HG03103 (cell line): Measurements from ENCODE around the gene CTNNBIP1.
A peak's percentile ranks its signal among the peaks of the same experiment; 100 is the strongest.

Experiments
- ATAC-seq: cut with Tn5 transposase; IDR thresholded peaks from one replicate; pipeline ENCODE4 v1.9.1; 2021; ENCODE audit warnings: low read depth; ENCODE audit not compliant: unreplicated experiment

CTNNBIP1 gene

DNA sequence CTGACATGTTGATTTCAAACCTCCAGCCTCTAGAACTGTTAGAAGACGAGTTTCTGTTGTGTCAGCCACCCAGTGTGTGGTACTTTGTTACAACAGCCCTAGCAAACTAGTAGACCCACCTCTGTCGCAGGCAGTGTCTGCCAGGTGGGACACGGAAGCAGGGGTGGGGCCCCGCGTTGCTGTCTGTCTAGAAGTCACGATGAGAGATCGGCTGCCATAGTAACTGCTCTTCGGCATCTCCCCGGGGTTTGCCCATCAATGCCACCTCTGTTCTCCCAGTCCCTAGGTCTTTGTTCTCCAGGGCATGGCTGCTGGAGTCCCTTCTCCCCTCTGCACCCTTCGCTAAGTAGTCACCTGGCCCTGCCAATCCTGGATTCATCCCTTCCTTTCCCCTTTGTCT lies 71.1 kb downstream of the CTNNBIP1 start:
- ATAC-seq: no peak

DNA sequence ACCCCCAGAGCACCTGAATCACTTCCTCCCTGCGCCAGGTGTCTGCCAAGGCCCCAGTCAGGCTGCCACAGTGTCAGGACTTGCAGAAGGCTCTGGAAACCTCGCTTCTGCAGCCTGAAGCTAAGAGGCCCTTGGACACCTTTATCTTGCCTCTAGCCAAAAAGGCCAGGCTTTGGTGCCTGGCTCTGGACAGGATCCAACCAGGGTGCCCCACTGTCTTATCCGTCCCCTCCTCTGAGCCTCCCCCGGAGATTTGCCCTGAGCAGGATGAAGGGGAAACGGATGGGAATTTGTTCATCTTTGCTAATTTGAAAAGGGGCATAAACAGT lies 73.5 kb downstream of the CTNNBIP1 start:
- no peak for ATAC-seq

DNA sequence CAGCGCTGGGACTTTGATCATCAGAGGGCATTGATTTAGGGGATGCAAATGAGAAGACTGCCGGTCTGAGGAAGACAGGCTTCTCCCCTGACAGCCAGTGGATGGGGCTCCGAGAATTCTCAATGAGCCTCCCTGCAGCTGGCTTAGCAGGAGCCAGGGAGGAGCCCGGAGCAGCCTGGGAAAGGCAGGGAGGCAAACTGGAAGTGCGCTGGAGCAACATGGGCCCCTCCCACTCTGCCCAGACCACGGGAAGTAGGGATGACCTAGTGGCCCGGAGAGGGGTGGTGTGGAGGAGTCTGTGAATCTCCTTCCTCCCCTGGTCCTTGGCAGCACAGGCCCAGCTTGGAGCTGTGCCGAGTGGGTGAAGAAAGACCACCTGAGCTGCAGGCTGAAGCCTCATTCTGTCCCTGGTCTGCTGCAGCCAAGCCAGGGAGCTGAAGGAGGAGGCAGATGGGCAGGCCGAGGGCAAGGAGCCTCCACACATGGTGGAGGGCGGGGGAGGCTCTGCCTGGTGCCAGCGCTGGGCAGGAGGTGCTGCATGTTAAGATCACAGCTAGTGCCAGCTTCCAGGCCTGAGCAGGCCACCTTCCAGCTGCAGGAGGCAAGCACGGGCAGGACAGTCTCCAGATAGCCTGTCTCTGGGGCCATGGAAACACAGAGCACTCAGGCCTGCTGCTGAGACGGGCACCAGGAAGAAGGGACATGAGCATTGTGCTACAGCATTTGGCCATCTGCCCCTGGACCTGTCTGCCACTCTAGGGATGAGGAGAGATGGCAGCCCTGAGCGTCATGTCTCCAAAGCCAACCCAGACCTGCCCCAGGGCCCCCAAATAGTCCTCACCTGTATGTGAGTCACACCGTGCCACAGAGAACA lies 74.1 kb downstream of the CTNNBIP1 start:
- no peak for ATAC-seq

DNA sequence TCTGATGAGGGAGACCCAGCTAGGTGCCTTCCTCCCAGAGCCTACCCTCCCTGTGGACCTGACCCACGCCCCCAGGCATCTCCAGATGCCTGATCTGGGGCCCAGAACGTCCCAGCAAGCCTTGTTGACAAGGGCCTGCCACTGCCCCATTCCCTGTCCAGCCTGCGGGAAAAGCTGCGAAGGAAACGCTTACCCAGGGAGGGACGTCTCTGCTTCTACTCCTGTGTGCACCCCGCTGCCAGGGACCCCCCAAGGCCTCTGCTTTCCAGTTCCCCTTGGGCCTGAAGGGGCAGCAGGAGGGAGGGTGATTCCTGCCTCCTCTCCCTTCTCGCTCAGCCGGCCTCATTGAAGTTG lies 74.7 kb downstream of the CTNNBIP1 start:
- no peak for ATAC-seq

DNA sequence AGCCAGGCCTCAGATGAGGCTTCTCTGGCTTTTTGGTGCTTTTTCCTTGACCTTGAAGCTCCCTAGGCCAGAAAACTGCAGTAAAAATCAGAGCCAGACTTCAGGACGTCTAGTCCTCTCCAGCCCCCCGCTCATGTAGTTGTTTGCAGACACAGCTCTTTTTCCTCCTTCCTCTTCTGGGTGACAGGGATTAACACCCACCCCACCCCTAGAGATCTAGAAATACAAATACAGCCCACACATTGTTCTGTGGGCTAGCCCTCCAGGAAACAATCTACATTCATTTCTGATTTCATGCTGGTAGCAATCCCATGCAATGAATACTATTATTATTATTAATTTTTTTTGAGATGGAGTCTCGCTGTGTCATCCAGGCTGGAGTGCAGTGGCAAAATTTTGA lies 76.4 kb downstream of the CTNNBIP1 start:
- ATAC-seq: no peak

DNA sequence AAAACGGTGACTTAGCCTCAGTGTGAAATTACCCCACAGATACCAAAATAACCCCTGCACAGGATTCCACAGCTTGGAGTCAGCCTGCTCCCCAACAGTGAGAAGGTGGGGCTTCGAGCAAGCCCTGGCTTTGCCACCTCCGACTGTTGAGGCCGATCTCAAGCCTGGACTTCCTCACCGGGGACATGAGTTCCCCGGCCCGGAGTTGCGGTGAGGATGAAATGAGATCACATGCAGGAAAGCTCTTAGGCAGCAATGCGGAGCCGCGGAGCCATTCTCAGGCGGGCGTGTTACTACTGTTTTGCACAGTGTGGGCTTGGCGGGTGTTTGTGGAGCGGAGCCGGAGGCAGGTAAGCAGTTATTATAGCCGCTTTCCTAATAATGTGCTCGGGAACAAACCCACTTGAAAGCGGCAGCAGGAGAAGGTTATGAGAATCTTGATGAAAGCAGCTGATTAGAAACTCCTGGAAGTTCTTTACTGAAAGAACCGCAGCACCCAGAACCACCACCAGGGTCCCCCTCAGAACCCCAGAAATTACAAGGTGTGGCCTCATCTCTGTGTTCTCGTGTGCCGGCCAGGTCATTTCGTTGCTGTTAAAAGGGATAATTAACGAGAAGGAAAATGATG lies 82.4 kb downstream of the CTNNBIP1 start:
- ATAC-seq: no peak

DNA sequence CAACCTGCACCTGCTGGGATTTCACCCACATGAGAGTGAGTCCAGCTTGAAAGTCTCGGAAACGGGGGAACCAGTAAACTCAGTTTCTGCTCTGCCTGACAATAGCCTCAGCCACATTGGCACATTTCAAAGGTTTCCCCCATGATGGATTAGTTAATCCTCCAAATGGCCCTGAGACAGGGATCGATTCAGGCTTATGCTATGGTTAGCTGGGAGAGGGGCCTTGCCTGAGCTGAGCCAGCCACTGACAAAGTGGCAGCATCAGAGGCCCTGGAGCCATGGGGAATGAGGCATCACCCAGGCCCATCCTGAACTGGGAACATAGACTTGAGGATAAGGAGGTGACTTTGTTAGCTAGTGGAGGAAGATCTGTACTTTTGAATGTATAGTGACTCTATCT lies 83.5 kb downstream of the CTNNBIP1 start:
- ATAC-seq: no peak

DNA sequence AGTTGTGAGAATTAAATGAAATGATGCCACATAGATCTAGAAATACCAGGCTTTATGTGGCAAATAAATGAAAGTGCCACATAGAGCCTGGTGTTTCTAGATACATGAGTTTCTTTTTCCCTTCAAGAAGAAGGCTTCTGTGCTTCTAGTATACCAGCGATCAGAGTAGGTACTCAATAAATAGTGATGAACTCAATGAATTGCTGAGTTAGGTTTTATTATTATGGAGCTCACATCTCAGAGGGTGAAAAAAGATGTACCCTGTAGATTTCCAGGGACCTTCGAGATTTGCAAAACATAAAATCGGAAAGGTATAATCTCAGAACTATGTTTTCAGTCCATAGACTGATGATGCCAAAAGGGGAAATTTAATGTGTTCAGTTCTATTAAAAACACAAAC lies 84.0 kb downstream of the CTNNBIP1 start:
- ATAC-seq: no peak

DNA sequence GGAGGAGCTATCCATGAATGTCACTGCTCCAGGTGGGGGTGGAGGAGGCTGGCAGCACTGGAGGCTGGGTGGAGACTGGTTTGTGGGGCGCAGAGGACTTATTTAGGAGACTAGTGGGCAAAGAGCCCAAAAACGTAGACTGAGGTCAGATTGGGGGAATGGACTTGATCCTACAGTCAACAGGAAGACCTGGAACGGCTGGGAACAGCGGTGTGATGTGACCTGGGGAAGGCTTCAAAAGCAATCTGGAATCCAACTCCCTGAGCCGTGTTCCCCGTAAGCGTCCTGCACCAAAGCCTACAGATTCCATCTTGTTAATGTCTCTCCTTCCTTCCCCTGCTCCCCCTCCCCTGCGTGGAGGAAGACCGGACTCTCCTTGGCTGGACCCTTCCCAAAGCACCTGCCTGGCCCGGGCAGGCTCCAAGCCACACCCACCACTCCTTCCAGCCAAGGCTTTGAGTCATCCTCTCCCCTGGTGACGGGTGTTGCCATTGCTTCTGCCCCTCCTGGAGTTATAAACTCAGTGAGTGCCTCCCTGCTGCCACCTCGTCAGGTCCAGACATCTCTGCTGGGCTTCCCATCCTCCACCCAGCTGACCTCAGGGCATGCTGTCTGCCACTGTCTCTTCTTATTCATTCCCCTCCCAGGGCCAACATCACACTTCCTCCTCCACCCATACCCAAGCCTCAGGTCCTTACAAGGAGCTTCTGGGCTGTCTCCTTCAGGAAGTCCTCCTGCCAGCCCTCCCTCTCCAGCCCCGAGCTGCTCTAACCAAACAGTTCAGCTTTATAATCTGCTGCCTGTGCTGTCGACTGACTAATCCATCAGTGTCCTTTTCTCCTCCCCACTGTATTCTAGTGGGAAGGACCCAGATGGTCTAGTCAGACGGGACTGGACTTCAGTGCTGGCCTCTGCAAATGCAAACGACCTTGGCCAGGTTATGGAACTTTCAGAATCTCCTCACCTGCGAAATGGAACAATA lies 84.7 kb downstream of the CTNNBIP1 start:
- ATAC-seq: no peak

DNA sequence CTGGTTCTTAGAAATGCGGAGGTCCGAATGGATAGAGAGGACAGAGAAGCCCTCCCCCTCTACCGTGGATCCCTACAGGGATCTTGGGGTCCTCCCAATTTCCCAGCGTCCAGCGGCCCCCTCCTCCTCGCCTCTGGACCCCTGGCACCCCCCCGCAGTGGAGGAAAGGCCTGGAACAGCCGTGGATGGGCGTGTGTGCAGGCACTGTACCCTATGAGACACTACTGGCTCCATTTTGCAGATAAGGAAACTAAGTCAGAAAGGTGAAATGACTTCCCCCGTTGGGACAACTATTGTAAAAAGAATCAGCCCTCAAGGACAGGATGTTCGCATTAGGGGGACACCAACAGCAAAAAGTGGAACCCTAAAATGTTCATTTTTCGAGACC lies 85.4 kb downstream of the CTNNBIP1 start:
- no peak for ATAC-seq

DNA sequence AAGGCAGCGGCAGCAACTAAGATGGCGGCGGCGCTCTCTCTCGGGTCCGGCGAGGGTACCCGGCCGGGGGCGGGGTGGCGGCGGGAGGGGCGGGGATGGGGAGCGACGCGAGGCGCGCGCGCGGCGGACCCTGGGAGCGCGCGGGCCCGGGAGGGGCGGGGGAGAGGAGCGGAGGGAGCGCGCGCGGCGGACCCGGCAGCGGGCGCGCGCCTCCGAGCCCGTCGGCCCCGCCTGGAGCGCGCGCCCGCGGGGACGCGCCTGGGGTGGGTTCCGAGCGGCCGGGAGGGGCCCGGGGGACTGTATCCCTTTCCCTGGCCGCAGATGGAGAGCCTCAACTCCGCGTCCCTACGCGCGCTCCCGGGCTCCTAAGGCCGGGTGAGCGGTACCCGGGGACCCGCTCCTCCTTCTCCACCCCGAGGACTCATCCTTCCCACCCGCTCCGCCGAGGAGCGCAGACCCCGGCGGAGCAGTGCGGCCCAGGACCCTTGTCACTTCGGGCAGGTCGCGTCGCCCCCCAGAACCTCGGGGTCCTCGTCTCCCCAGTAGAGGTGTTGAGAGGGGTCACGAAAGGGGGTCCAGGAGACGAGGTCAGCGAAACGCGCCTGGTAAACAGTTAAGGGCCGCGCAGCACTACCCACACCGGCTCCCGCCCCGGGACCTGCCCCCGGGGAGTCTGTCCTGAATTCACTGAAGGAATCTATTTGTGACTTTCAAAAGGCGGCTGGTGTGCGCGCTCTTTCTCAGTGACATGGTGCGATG lies 85.9 kb downstream of the CTNNBIP1 start, which contains the start of gene CLSTN1:
TSS of gene CLSTN1 (minus strand) at position 23 of the 759 bp plus-strand sequence. CDS start 232 bp downstream, outside the sequence.
- ATAC-seq: peak; percentile 44

DNA sequence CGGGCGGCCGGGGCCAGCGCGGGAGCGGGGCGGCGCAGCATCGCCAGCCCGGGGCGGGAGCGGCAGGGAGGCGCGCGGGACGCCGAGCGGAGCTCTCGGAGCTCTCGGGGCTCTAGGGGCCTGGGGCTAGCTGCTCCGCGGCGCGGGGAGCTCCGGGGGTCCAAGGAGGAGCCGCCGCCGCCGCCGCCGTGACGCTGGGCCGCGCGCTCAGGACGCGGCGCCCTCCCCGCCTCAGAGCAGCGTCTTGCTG lies 86.5 kb downstream of the CTNNBIP1 start:
- no peak for ATAC-seq

DNA sequence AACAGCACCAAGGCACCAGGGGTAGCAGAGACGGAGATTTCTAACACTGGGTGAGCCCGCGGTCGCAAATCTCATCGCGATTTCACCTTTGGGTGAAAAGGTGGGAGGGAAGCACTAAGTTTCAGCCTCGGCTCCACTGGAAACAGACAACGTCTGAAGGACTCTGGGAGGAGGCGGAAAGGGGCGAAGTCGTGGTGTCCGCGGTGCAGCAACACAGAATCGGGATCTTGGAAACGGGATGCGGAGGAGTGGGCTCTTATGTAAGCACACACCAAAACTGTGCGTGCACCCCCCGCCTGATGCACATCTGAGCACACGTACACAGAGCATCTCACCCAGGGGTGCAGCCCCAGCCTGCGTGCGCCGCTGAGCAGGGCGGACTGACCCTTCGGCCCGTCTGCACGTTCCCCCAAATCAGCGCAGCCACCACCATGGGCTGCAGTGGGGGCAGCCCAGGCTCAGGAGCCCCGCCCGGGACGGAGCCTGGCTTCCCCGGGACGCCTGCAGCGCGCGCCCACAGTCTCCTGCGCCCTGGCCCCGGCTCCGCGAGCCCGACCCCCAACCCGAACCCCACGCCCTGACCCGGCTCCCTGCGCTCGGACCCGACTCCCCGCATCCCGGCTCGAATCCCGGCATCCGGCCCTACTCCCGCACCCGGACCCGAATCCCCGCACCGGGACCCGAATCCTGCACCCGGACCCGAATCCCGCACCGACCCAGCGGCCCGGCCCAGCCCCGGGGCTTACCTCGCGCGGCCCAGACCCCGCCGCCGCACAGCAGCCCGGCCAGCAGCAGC lies 87.0 kb downstream of the CTNNBIP1 start:
- ATAC-seq: peak; percentile 15

DNA sequence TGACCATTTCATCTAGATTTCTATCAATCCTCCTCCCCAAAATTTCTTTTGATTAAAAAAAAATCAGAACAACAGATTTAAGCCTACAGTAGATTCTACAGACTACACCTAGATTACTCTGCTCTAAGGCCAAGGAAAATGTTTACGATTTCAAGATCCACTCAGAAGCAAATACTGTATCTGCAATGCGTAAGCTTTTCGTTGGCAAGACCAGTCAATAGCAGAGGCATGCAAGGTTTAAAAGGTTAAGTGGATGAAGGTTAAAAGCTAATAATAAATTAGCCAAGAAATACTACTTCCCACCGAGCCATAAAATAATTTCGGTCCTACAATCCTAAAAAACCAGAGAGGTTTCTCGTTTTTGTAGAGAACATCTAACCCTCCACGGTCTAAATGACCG lies 87.6 kb downstream of the CTNNBIP1 start:
- ATAC-seq: no peak

DNA sequence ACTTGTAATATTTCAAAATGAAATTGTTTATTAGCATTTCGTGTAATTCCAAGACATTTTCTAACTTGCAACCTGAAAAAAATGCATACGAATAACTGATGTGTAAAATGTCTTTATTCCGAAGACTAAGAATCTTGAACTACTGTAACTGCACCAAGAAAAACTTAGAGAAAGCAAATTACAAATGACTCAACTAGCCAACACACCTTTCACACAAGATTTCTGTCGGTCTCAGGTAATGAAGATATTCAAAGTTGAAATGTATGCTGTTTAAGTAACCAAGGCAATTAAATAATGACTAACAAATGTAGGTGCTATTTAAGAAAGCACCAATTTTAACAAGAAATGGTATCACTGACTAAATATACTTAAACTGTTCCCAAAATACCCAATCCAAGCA lies 88.4 kb downstream of the CTNNBIP1 start:
- no peak for ATAC-seq

DNA sequence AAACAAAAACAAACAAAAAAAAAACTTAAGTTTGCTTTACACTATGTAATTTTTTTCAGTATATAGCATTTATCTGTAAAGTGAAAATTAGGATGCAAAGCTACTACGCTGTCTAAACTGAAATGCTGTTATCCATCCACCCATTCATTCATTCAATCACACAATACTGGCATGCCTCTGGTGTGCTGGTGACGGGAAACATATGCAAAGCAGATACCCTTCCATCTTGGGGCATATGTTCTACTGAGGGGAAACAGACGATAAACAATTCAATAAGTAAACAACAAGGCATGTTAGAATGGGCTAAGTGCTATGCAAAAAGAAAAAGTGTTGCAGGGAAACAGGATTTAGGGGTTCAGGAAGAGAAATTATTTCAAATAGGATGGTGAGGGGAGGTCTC lies 89.5 kb downstream of the CTNNBIP1 start:
- ATAC-seq: no peak

DNA sequence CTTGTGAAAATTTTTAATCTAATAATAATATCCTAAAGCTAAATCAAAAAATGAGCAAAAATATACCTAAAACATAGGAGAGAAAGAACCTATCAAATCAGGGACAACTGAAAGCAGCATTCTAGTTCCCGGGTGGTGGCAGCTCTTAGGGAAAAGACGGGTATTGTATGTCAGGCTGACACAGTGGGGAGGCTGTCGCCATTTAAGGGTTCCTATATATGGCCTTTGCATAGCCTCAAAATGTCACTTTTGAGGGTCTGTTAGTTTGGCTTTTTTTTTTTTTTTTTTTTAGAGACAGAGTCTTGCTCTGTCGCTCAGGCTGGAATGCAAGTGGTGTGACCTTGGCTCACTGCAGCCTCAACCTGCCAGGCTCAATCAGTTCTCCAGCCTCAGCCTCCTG lies 92.3 kb downstream of the CTNNBIP1 start:
- no peak for ATAC-seq

DNA sequence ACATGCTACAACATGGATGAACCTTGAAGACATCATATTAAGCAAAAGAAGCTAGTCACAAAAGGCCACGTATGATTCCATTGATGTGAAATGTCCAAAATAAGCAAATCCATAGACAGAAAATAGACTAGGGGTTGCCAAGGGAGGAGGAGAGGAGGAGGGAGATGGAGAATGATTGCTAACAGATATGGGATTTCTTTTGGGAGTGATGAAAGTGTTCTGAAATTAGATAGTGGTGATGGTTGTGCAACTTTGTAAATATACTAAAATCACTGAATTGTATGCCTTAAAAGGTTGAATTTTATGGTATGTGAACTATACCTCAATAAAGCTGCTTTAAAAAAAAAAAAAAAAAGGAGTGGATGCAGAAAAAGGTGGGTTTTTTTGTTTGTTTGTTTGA lies 93.9 kb downstream of the CTNNBIP1 start:
- no peak for ATAC-seq

DNA sequence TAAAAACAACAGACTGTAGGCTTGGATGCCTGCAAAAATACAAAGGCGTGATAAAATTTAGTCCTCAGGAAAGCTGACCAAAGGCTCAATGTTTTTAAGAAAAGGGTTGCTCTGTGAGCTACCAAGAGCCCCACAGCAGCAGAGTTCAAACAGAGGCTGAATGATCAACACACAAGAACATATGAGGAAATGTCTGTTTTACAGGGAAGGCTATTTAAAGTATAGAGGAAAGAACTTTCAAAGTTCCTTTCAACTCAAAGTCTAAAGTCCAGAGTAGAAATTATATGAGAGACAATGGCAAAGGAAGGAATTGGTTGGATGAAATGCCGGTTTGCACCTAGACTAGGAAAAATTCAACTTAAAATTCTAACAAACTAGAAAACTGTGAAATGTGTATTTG lies 94.9 kb downstream of the CTNNBIP1 start:
- no peak for ATAC-seq

DNA sequence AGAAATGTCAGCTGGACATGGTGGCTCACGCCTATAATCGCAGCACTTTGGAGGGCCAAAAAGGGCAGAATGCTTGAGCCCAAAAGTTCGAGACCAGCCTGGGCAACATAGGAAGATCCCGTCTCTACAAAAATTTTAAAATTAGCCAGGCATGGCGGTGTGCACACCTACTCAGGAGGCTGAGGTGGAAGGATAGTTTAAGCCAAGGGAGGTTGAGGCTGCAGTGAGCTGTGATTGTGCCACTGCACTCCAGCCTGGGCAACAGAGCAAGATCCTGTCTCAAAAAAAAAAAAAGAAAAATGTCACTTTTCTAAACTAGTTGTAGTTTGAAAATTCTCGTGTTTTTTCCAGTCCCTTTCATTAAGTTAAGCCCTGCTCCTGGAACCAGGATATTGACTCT lies 95.5 kb downstream of the CTNNBIP1 start:
- no peak for ATAC-seq
